ENCODE results near the gene HSD17B8.
A peak's percentile ranks its signal among the peaks of the same experiment; 100 is the strongest.

The HSD17B8 gene

GRCh38 chr6:33204415-33205190 lies at the start of gene HSD17B8:
TSS of gene HSD17B8 (plus strand) at chr6:33204655. CDS start at chr6:33204669, 14 bp downstream.
- peak; percentile 87 to 90 for DNase-seq

- no peak for DNase-seq
Observed at GRCh38 chr6:33156561-33156960, 47.9 kb upstream of the HSD17B8 start.

GRCh38 chr6:33156964-33157363 lies 47.5 kb upstream of the HSD17B8 start:
- DNase-seq, result no peak

- DNase-seq, result no peak
Observed at GRCh38 chr6:33160096-33160495, 44.4 kb upstream of the HSD17B8 start.

- peak in 1 of 2 donors; percentile 23 for DNase-seq
Observed at GRCh38 chr6:33160728-33161344, 43.6 kb upstream of the HSD17B8 start.

- DNase-seq, result peak in 1 of 2 donors; percentile 72
Observed at GRCh38 chr6:33161354-33162331, 42.8 kb upstream of the HSD17B8 start.

GRCh38 chr6:33163540-33163939 lies 40.9 kb upstream of the HSD17B8 start:
- DNase-seq, result no peak

- no peak for DNase-seq
Observed at GRCh38 chr6:33164176-33164575, 40.3 kb upstream of the HSD17B8 start.

GRCh38 chr6:33164665-33165373 lies 39.6 kb upstream of the HSD17B8 start:
- DNase-seq, result no peak

- DNase-seq, result no peak
Observed at GRCh38 chr6:33165581-33166258, 38.7 kb upstream of the HSD17B8 start.

GRCh38 chr6:33166363-33166762 lies 38.1 kb upstream of the HSD17B8 start:
- no peak for DNase-seq

GRCh38 chr6:33166811-33167210 lies 37.6 kb upstream of the HSD17B8 start:
- DNase-seq, result no peak

- DNase-seq, result no peak
Observed at GRCh38 chr6:33167374-33168283, 36.8 kb upstream of the HSD17B8 start.

GRCh38 chr6:33168284-33168601 lies 36.2 kb upstream of the HSD17B8 start:
- DNase-seq, result no peak

- DNase-seq, result no peak
Observed at GRCh38 chr6:33168639-33169038, 35.8 kb upstream of the HSD17B8 start.

- DNase-seq, result no peak
Observed at GRCh38 chr6:33169291-33170175, 34.9 kb upstream of the HSD17B8 start.

- no peak for DNase-seq
Observed at GRCh38 chr6:33170176-33171015, 34.1 kb upstream of the HSD17B8 start.

GRCh38 chr6:33171016-33171879 lies 33.2 kb upstream of the HSD17B8 start:
- no peak for DNase-seq

Data from hippocampal formation (tissue), 2 donors.